ENCODE results near the gene CNBP.
A peak's percentile ranks its signal among the peaks of the same experiment; 100 is the strongest.
"Not testable (repeated sequence)": the region's sequence is repeated elsewhere in the genome, so short reads cannot be mapped to it uniquely, and the experiment has no call there.

CNBP gene

DNA sequence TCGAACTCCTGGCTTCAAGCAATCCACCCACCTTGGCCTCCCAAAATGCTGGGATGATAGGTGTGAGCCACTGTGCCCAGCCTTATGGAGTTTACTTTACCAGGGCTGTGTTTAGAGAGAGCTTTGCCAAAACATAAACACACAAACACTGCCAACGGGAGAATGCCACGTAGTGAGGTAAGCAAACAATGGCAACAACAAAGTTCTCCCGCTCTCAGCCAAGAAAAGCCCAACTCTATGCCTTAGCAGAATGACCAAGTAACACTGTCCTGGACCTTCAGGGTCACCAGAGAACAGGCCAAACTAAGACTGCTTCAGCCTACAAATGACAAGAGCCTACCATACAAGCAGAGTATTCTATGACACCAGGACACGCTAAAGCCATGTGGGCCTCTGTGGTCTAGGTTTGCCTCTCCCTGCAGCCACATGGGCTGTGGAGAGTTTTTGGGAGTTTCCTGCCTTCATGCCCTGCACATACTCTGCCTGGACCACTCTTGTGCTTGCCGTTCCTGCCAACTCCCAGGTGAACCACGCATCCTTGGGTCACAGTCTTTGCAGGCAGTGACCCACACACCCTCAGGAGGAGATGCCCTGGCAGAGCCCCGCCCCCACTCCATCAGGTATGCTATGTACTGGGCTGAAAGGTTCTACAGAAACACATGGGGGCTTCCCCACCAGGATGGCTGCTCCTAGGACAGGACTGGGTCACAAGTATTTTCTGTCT, 21.6 kb upstream of the CNBP start:
- no peak for DNase-seq (ENCODE audit: low read depth, low spot score)
- H3K4me3 ChIP-seq (ENCODE audit: low read depth, low read length): no peak overlapping the region
- TF ChIP-seq CTCF (IDR thresholded peaks at IDR 0.05; ENCODE audit: insufficient read depth, low read length, missing control alignments): no peak
- ChIA-PET CTCF (no interaction called here), POLR2A (no interaction called here)

DNA sequence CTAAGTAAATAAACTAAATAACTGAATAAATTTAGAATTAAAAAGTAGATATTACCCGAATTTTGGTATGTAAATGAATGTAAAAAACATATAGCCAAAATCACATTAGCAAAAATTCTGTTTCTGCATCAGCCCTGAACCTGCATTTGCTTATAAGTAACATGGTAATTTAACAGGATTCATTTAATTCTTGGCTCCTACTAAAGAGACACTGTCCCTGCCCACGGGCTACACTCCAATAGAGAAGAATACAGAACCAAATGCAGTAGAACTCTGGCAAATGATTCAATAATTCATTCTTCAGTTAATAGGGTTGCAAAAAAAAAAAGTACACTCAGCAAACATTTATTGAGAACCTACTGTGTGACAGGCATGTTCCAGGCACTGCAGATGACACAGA, 20.8 kb upstream of the CNBP start:
- CTCF ChIA-PET: interaction anchor here (0.9 kb wide), 1 partner anchor 9 kb away, joined by 3 read pairs; no protein-coding TSS in a partner anchor
- no peak overlapping the region for H3K4me3 ChIP-seq (ENCODE audit: low read depth, low read length)
- DNase-seq (ENCODE audit: low read depth, low spot score): no peak
- TF ChIP-seq CTCF (IDR thresholded peaks at IDR 0.05; ENCODE audit: insufficient read depth, low read length, missing control alignments): no peak
- POLR2A ChIA-PET: no interaction called here

- H3K4me3 ChIP-seq (ENCODE audit: low read depth, low read length): no peak overlapping the region
- CTCF ChIA-PET: interaction anchor here (1.4 kb wide), 1 partner anchor 46 kb away, joined by 6 read pairs; no protein-coding TSS in a partner anchor
- POLR2A ChIA-PET: no interaction called here
- no peak for DNase-seq (ENCODE audit: low read depth, low spot score)
- no peak for TF ChIP-seq CTCF (IDR thresholded peaks at IDR 0.05; ENCODE audit: insufficient read depth, low read length, missing control alignments)
Observed at GRCh38 chr3:129199366-129199765, 15.7 kb upstream of the CNBP start.

DNA sequence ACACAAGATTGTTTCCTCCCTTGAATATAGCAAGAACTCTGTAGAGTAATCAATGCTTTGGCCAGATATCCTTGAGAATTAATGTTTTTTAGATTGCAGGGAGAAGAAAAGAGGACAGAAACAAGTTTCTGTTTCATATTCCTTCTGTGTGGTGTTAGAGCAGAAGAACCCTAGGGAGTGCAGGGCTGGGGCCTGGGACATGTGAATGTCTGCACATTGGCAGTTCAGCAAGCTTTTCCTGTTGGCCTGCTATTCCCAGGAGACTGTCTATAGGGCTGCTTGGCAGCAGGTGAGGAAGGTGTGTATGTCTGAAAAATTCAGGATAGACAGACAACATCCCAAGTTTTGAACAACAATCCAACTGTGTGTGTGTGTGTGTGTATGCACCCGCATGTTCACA, 13.6 kb upstream of the CNBP start:
- no peak for DNase-seq (ENCODE audit: low read depth, low spot score)

GRCh38 chr3:129196601-129197000, 12.9 kb upstream of the CNBP start:
- no peak for DNase-seq (ENCODE audit: low read depth, low spot score)
- ChIA-PET CTCF (interaction anchor here (2.3 to 4.0 kb wide), 2 partner anchors 28 to 49 kb away, joined by 6 to 36 read pairs; no protein-coding TSS in a partner anchor), POLR2A (interaction anchor here (0.7 to 1.6 kb wide), 8 partner anchors 11 to 1406 kb away, joined by 3 to 9 read pairs (median 4); partner anchors contain the start of gene COPG1)
- no peak overlapping the region for H3K4me3 ChIP-seq (ENCODE audit: low read depth, low read length)
- TF ChIP-seq CTCF (IDR thresholded peaks at IDR 0.05; ENCODE audit: insufficient read depth, low read length, missing control alignments): no peak

More for the DNA sequence above, 13.6 kb upstream of the CNBP start:
- no peak for TF ChIP-seq CTCF (IDR thresholded peaks at IDR 0.05; ENCODE audit: insufficient read depth, low read length, missing control alignments)
- ChIA-PET POLR2A (no interaction called here), CTCF (interaction anchor here (0.8 to 4.0 kb wide), 3 partner anchors 27 to 119 kb away, joined by 3 to 36 read pairs (median 6); a partner anchor contains a TSS)
- no peak overlapping the region for H3K4me3 ChIP-seq (ENCODE audit: low read depth, low read length)

DNA sequence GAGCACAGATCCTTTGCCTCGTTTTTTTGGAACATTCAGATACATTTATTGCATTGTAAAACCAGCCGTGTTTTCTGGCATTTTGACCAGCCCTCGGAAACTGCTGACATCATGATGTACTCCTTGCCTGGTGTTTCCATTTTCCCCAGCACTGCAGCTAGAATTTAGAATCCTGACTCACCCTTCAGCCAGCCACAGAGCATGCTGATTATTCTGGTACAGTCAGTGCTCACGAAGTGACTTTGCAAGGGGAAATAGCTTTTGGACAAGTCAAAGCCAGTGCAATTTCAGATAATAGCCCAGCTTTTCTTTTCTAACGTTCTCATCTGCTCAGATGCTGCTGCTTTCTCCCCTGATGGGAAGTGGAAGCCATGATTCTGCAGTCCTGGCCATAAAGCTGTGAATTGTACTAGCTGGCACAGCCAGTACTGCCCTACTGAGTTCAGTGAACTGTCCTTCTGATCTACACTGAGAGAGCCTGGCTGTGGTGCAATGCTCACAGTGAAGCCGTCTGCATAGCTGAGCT, 12.1 kb upstream of the CNBP start:
- no peak for TF ChIP-seq CTCF (IDR thresholded peaks at IDR 0.05; ENCODE audit: insufficient read depth, low read length, missing control alignments)
- POLR2A ChIA-PET: interaction anchor here (0.7 to 1.6 kb wide), 11 partner anchors 8 to 1405 kb away, joined by 3 to 9 read pairs (median 3); partner anchors contain the start of genes CNBP and COPG1
- H3K4me3 ChIP-seq (ENCODE audit: low read depth, low read length): peak overlapping the region; percentile 33
- peak; percentile 87 for DNase-seq (ENCODE audit: low read depth, low spot score)
- CTCF ChIA-PET: interaction anchor here (1.0 to 4.0 kb wide), 7 partner anchors 8 to 50 kb away, joined by 3 to 36 read pairs (median 3); no protein-coding TSS in a partner anchor

DNA sequence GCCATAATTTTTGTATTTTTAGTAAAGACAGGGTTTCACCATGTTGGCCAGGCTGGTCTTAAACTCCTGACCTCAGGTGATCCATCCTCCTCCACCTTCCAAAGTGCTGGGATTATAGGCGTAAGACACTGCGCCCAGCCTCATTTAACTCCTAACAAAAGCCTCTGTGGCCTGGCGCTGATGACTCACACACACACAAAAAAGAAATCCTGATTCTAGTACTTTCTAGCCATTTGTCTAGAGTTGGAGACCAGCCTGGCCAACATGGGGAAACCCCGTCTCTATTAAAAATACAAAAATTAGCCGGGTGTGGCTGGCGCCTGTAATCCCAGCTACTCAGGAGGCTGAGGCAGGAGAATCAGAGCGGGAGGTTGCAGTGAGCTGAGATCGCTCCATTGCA, 6.1 kb upstream of the CNBP start:
- DNase-seq (ENCODE audit: low read depth, low spot score); POLR2A ChIA-PET; H3K4me3 ChIP-seq (ENCODE audit: low read depth, low read length): not testable (repeated sequence)
- CTCF ChIA-PET: interaction anchor here (0.6 to 0.8 kb wide), 3 partner anchors 28 to 81 kb away, joined by 3 to 4 read pairs (median 3); no protein-coding TSS in a partner anchor
